ENCODE results near the gene LMAN2L. TPM values are rescaled to one million over a fixed set of nuclear protein-coding genes. Genes with fewer than 3 reads are reported as not detected.

Gene LMAN2L
- polyA plus RNA-seq, 1 of the 3 experiments (the other 2 are of a cell fraction), result 17.7 TPM

- DNase-seq, result no peak
- no peaks in the 10 kb centered on the region for H3K9me3 ChIP-seq
- WGBS (ENCODE audit: low lambda C conversion rate), result 93% methylated on average over 6 of the region's 9 CpGs
- TF ChIP-seq USF2 (IDR thresholded peaks at IDR 0.05; ENCODE audit: borderline replicate concordance, low read depth, low read length) (no peak), JUND (IDR thresholded peaks at IDR 0.05) (no peak), RAD21 (IDR thresholded peaks at IDR 0.05; ENCODE audit: low read length) (no peak), FOXJ3 (CRISPR knock-in tag; IDR thresholded peaks at IDR 0.05) (no peak), FOXM1 (IDR thresholded peaks at IDR 0.05; ENCODE audit: low read depth) (no peak), MXI1 (IDR thresholded peaks at IDR 0.05; ENCODE audit: low read depth, low read length) (no peak), GATA2 (CRISPR knock-in tag; IDR thresholded peaks at IDR 0.05) (no peak), EZH2phosphoT487 (IDR thresholded peaks at IDR 0.05; ENCODE audit: borderline replicate concordance, low read depth) (no peak), TCF12 (IDR thresholded peaks at IDR 0.05) (no peak), TAF1 (IDR thresholded peaks at IDR 0.05; ENCODE audit: borderline replicate concordance, low read depth, low read length) (no peak)
- TF ChIP-seq, protein P1, sequence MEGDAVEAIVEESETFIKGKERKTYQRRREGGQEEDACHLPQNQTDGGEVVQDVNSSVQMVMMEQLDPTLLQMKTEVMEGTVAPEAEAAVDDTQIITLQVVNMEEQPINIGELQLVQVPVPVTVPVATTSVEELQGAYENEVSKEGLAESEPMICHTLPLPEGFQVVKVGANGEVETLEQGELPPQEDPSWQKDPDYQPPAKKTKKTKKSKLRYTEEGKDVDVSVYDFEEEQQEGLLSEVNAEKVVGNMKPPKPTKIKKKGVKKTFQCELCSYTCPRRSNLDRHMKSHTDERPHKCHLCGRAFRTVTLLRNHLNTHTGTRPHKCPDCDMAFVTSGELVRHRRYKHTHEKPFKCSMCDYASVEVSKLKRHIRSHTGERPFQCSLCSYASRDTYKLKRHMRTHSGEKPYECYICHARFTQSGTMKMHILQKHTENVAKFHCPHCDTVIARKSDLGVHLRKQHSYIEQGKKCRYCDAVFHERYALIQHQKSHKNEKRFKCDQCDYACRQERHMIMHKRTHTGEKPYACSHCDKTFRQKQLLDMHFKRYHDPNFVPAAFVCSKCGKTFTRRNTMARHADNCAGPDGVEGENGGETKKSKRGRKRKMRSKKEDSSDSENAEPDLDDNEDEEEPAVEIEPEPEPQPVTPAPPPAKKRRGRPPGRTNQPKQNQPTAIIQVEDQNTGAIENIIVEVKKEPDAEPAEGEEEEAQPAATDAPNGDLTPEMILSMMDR (IDR thresholded peaks at IDR 0.05), result no peak
- H2AFZ ChIP-seq (ENCODE audit: low read depth), result no peak overlapping the region
- H3K4me1 ChIP-seq (ENCODE audit: control insufficient read depth in 1 of 2, insufficient read depth in 2 of 2, low read depth in 1 of 2, low read length in 1 of 2), result peaks cover 12 to 35% of the 10 kb centered on the region in 2 experiments; a peak in 2 of 4 replicates
- no peak overlapping the region for H3K9ac ChIP-seq
- ChIA-PET CTCF (interaction anchor here (1.1 to 1.5 kb wide), 4 partner anchors 10 to 213 kb away, joined by 3 to 7 read pairs (median 4); partner anchors contain the start of gene ANKRD39), POLR2A (no interaction called here)
- no peak overlapping the region for H3K4me3 ChIP-seq (ENCODE audit: low read depth in 2 of 2, low read length in 1 of 2)
- no peak overlapping the region for H3K4me2 ChIP-seq
- H3K79me2 ChIP-seq (ENCODE audit: insufficient read depth), result peaks cover 7% of the 10 kb centered on the region; the same call in 1 of the 2 replicates
- H3K27ac ChIP-seq (ENCODE audit: low read depth in 2 of 2, low read length in 1 of 2), result no peak overlapping the region
- no peaks in the 10 kb centered on the region for H4K20me1 ChIP-seq (ENCODE audit: insufficient read depth)
- H3K9me2 ChIP-seq, result no peaks in the 10 kb centered on the region
- H3K36me3 ChIP-seq (replicated peaks in 1 of 2; ENCODE audit: control insufficient read depth in 1 of 2, insufficient read depth in 2 of 2, low read length in 1 of 2), result no peaks in the 10 kb centered on the region
- no peaks in the 10 kb centered on the region for H3F3A ChIP-seq (replicated peaks; ENCODE audit: insufficient read depth)
- H3K27me3 ChIP-seq (ENCODE audit: insufficient read depth), result no peaks in the 10 kb centered on the region
These were observed 27.4 kb upstream of the LMAN2L start for GRCh38 chr2:96767135-96767871.

- no peaks in the 10 kb centered on the region for H3K9me3 ChIP-seq
- peaks cover 16 to 38% of the 10 kb centered on the region in 2 experiments; a peak in 2 of 4 replicates for H3K4me1 ChIP-seq (ENCODE audit: control insufficient read depth in 1 of 2, insufficient read depth in 2 of 2, low read depth in 1 of 2, low read length in 1 of 2)
- peak overlapping the region; percentile 96 for H3K4me2 ChIP-seq
- POLR2A ChIA-PET, result no interaction called here
- no peaks in the 10 kb centered on the region for H4K20me1 ChIP-seq (ENCODE audit: insufficient read depth)
- no peaks in the 10 kb centered on the region for H3F3A ChIP-seq (replicated peaks; ENCODE audit: insufficient read depth)
- 0 out of 2 replicates have a peak overlapping the region, but pooled peaks have one; percentile 21 for H3K9ac ChIP-seq
- H2AFZ ChIP-seq (ENCODE audit: low read depth), result peak overlapping the region; percentile 69
- peak overlapping the region in 1 of 2 experiments; percentile 53; a peak in 1 of 4 replicates for H3K27ac ChIP-seq (ENCODE audit: low read depth in 2 of 2, low read length in 1 of 2)
- no peaks in the 10 kb centered on the region for H3K27me3 ChIP-seq (ENCODE audit: insufficient read depth)
- TF ChIP-seq SIN3A (IDR thresholded peaks at IDR 0.05; ENCODE audit: borderline replicate concordance, low read depth, low read length) (no peak), POLR2AphosphoS5 (IDR thresholded peaks at IDR 0.05; ENCODE audit: low read depth, low read length) (no peak), NRF1 (IDR thresholded peaks at IDR 0.05; ENCODE audit: low read depth, low read length) (no peak), NFIC (IDR thresholded peaks at IDR 0.05; ENCODE audit: borderline replicate concordance) (no peak), RFX5 (IDR thresholded peaks at IDR 0.05; ENCODE audit: low read length) (no peak), GATA2 (CRISPR knock-in tag; IDR thresholded peaks at IDR 0.05) (no peak), RXRA (IDR thresholded peaks at IDR 0.05; ENCODE audit: borderline replicate concordance, low read depth) (no peak), ZBTB33 (IDR thresholded peaks at IDR 0.05; ENCODE audit: borderline replicate concordance, low read depth) (no peak), TEAD4 (IDR thresholded peaks at IDR 0.05; ENCODE audit: borderline replicate concordance, insufficient read depth) (no peak), CHD2 (IDR thresholded peaks at IDR 0.05; ENCODE audit: low read length, partially characterized antibody) (no peak)
- WGBS (ENCODE audit: low lambda C conversion rate), result 63% methylated on average over 8 of the region's 8 CpGs
- no peaks in the 10 kb centered on the region for H3K9me2 ChIP-seq
- H3K4me3 ChIP-seq (ENCODE audit: low read depth in 2 of 2, low read length in 1 of 2), result peak overlapping the region; percentile 32 to 74
- CTCF ChIA-PET, result interaction anchor here (0.6 to 6.8 kb wide), 15 partner anchors 10 to 210 kb away, joined by 3 to 58 read pairs (median 4); partner anchors contain the start of gene ANKRD39
- peak; percentile 57 for DNase-seq
- H3K36me3 ChIP-seq (replicated peaks in 1 of 2; ENCODE audit: control insufficient read depth in 1 of 2, insufficient read depth in 2 of 2, low read length in 1 of 2), result no peaks in the 10 kb centered on the region
- H3K79me2 ChIP-seq (ENCODE audit: insufficient read depth), result peaks cover 7% of the 10 kb centered on the region; the same call in 1 of the 2 replicates
These were observed 24.4 kb upstream of the LMAN2L start for GRCh38 chr2:96764253-96764637.
